Measurements from ENCODE around the gene TMEM74B.

DNA sequence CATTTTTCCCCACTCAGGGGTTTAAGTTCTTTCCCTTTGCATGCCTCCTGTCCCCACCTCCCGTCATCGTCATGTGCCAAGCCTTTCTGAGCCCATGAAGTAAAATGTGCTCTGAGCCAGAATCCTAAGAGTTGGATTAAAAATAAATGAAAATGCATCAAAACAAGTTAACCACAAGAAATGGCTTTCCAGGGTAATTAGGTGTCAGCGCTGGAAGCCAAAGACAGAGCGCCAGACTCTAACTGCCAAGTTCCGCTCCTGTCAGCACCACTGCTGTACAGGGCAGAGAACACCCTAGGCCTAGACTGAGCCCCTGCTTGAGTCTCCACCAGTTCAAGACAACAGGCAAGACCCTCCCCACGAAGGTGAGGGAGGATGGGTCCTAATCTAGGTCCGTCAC, 13.0 kb upstream of the TMEM74B start:
- TF ChIP-seq, protein P1, sequence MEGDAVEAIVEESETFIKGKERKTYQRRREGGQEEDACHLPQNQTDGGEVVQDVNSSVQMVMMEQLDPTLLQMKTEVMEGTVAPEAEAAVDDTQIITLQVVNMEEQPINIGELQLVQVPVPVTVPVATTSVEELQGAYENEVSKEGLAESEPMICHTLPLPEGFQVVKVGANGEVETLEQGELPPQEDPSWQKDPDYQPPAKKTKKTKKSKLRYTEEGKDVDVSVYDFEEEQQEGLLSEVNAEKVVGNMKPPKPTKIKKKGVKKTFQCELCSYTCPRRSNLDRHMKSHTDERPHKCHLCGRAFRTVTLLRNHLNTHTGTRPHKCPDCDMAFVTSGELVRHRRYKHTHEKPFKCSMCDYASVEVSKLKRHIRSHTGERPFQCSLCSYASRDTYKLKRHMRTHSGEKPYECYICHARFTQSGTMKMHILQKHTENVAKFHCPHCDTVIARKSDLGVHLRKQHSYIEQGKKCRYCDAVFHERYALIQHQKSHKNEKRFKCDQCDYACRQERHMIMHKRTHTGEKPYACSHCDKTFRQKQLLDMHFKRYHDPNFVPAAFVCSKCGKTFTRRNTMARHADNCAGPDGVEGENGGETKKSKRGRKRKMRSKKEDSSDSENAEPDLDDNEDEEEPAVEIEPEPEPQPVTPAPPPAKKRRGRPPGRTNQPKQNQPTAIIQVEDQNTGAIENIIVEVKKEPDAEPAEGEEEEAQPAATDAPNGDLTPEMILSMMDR (conservative IDR thresholded peaks at IDR 0.05): no peak
- no peak for TF ChIP-seq ZFX (IDR thresholded peaks at IDR 0.05)
